Measurements from ENCODE around the gene NOTCH4. TPM values are rescaled to one million over a fixed set of nuclear protein-coding genes. Genes with fewer than 3 reads are reported as not detected.

Gene NOTCH4
- total and polyA plus RNA-seq, 9 of the 15 experiments (the other 6 are each of a cell fraction or from before 2014, with no cell fraction given), result 0.24 to 4.3 (median 1.7) TPM

GRCh38 chr6:32195652-32195901 is 28.3 kb downstream of the NOTCH4 start (continued):
- TF ChIP-seq AFF1 (IDR thresholded peaks at IDR 0.05; ENCODE audit: low read depth in 1 of 2, partially characterized antibody in 2 of 2), result no peak
- no peak for TF ChIP-seq PHB2 (IDR thresholded peaks at IDR 0.05; ENCODE audit: low read depth)
- TF ChIP-seq ZC3H8 (IDR thresholded peaks at IDR 0.05), result no peak
- TF ChIP-seq ZNF431 (CRISPR knock-in tag; IDR thresholded peaks at IDR 0.05), result no peak
- TF ChIP-seq DPF2 (IDR thresholded peaks at IDR 0.05), result no peak
- no peak for TF ChIP-seq TCF7 (IDR thresholded peaks at IDR 0.05; ENCODE audit: borderline replicate concordance)
- TF ChIP-seq U2AF1 (optimal IDR thresholded peaks at IDR 0.05; ENCODE audit: low read depth, low read length), result no peak
- TF ChIP-seq RAD21 (CRISPR knock-in tag; conservative IDR thresholded peaks at IDR 0.05 in 1 of 2, IDR thresholded peaks at IDR 0.05 in 1 of 2), result no peak
- 0 out of 2 replicates have a peak, but pooled peaks have one; percentile 2 for TF ChIP-seq EP300 (IDR thresholded peaks at IDR 0.05; ENCODE audit: low read length)
- TF ChIP-seq PTTG1 (tag; IDR thresholded peaks at IDR 0.05; ENCODE audit: low read depth), result no peak
- TF ChIP-seq TEAD2 (tag; IDR thresholded peaks at IDR 0.05), result no peak
- TF ChIP-seq GABPA (tag; conservative IDR thresholded peaks at IDR 0.05; ENCODE audit: low read depth), result no peak
- TF ChIP-seq ZNF398 (CRISPR knock-in tag; IDR thresholded peaks at IDR 0.05), result no peak
- no peak for TF ChIP-seq ZNF239 (CRISPR knock-in tag; IDR thresholded peaks at IDR 0.05)
- no peak for TF ChIP-seq MTA1 (IDR thresholded peaks at IDR 0.05; ENCODE audit: borderline replicate concordance)
- TF ChIP-seq ZSCAN29 (IDR thresholded peaks at IDR 0.05), result no peak
- no peak for TF ChIP-seq ZNF695 (CRISPR knock-in tag; IDR thresholded peaks at IDR 0.05)
- no peak; the same call in none of the 2 replicates for TF ChIP-seq TCF3 (CRISPR knock-in tag; IDR thresholded peaks at IDR 0.05)
- TF ChIP-seq HCFC1 (IDR thresholded peaks at IDR 0.05; ENCODE audit: low read depth, low read length), result no peak
- TF ChIP-seq ASH1L (IDR thresholded peaks at IDR 0.05; ENCODE audit: borderline replicate concordance, low read depth, partially characterized antibody), result no peak
- no peak for TF ChIP-seq MAX (CRISPR knock-in tag; IDR thresholded peaks at IDR 0.05)
- no peak for TF ChIP-seq XRCC4 (IDR thresholded peaks at IDR 0.05; ENCODE audit: extremely low read depth, insufficient read depth, insufficient read length)
- TF ChIP-seq SRSF1 (IDR thresholded peaks at IDR 0.05; ENCODE audit: low read depth, low read length), result no peak
- TF ChIP-seq ZNF354B (CRISPR knock-in tag; IDR thresholded peaks at IDR 0.05), result no peak
- TF ChIP-seq CBFA2T3 (IDR thresholded peaks at IDR 0.05), result no peak

Measured in K562 (cell line).